Lower leg skin (tissue), 4 donors: ENCODE results near the gene MRPL55. TPM values are rescaled to one million over a fixed set of nuclear protein-coding genes. Genes with fewer than 3 reads are reported as not detected.

Experiments
- DNase-seq, 2 donors: peaks; one replicate each; pipeline ENCODE4 v3.0.0-alpha.2; 2019; ENCODE audit warnings: low spot score in 2 of 2
- H3K4me3 ChIP-seq: fragments of 200-600 bp; sonication (generic); 2 replicates; pipeline ENCODE4 v1.5.1; 2017; ENCODE audit warnings: mild to moderate bottlenecking, low read depth; ENCODE audit not compliant: poor library complexity, severe bottlenecking
- CTCF ChIP-seq, 3 donors: fragments of 450-650 bp; IDR thresholded peaks; one replicate each; pipeline ENCODE4 v1.5.1; 2016; ENCODE audit warnings: antibody characterized with exemption in 3 of 3, mild to moderate bottlenecking in 3 of 3, moderate library complexity in 2 of 3
- POLR2A ChIP-seq, 2 donors: fragments of 450-650 bp; IDR thresholded peaks; one replicate each; pipeline ENCODE4 v1.6.1; 2016 to 2017; ENCODE audit warnings: antibody characterized with exemption in 2 of 2, mild to moderate bottlenecking in 1 of 2, moderate library complexity in 1 of 2
- WGBS, 2 donors: methylation state at CpG; one replicate each; pipeline ENCODE4 v1.1.5; 2018; 5-methylcytosine and 5-hydroxymethylcytosine counted together
- intact Hi-C: fragments of 100-400 bp; cut with DNase I; formaldehyde crosslinking; loops from one replicate; pipeline ENCODE4 v1.15.0; 2023; ENCODE audit warnings: low total_unique reads
- total RNA-seq, 4 donors: library from RNA; depleted of rRNA; stranded (reverse); fragments of >200 nt; gene quantifications; one replicate each; pipeline ENCODE4 v1.1.0, GENCODE V29; 2016

MRPL55 gene
- total RNA-seq, 4 donors from 2014 or later, result 59.1 to 100 (median 82.2) TPM

- intact Hi-C loops, result loop anchor here (5.0 kb wide), 1 partner anchor 299 kb away; no protein-coding TSS in a partner anchor
Measured at GRCh38 chr1:228075801-228076271, 33.3 kb downstream of the MRPL55 start.

DNA sequence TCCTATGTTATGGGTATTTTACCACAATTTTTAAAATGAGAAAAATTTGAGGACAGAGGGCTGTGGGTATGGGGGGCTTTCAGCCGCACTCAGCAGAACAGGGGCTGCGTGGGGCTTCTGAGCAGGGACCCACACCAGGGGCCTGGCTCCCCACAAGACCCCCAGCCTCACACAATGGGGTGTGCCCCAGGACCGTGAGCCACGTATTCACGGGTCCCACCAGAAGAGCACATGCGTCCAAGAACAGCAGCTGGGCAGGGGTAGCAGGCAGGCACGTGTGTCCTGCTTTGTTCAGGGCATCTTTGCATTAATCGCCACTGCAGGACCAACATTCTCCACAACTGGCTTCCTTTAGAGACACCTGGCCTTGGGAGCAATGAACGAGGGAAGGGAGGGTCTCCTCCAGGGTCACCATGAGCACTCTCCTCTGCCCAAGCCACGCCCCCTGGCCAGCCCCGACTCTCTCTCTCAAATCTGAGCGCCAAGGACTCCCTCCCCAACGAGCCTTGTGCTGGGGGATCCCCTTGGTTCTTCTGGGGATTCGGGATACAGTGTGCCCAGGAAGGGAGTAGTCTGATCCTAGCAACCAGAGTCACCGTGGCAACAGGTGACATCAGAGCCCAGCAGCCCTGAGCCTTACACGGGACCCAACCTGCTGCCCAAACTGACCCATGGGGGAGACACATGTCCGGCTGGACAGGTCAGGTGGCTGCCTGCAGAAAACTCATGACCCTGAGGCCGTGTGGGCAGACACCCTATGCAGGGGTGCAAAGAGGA lies 34.0 kb downstream of the MRPL55 start:
- H3K4me3 ChIP-seq, result no peak overlapping the region
- DNase-seq, result peak in 1 of 2 donors; percentile 75
- intact Hi-C loops, result loop anchor here (5.0 kb wide), 1 partner anchor 298 kb away; no protein-coding TSS in a partner anchor
- 37 to 47% methylated on average over 13 to 14 of the region's 18 CpGs for WGBS, 2 donors
- TF ChIP-seq CTCF (IDR thresholded peaks at IDR 0.05), result no peak
- no peak for TF ChIP-seq POLR2A (IDR thresholded peaks at IDR 0.05)

More at GRCh38 chr1:228075801-228076271, 33.3 kb downstream of the MRPL55 start:
- 76 to 87% methylated on average over 9 of the region's 9 CpGs for WGBS, 2 donors
- no peak for TF ChIP-seq CTCF (IDR thresholded peaks at IDR 0.05)
- TF ChIP-seq POLR2A (IDR thresholded peaks at IDR 0.05), result no peak
- no peak for DNase-seq
- H3K4me3 ChIP-seq, result no peak overlapping the region

GRCh38 chr1:228073857-228074545 lies 35.1 kb downstream of the MRPL55 start:
- TF ChIP-seq POLR2A (IDR thresholded peaks at IDR 0.05) (no peak), CTCF (IDR thresholded peaks at IDR 0.05) (no peak)
- peak in 1 of 2 donors; percentile 75 for DNase-seq
- 45 to 49% methylated on average over 16 of the region's 16 CpGs for WGBS, 2 donors
- H3K4me3 ChIP-seq, result no peak overlapping the region
- intact Hi-C loops, result no loop called here

GRCh38 chr1:228073061-228073856 lies 35.8 kb downstream of the MRPL55 start:
- intact Hi-C loops, result no loop called here
- WGBS, 2 donors, result 59 to 62% methylated on average over 22 to 23 of the region's 23 CpGs
- TF ChIP-seq POLR2A (IDR thresholded peaks at IDR 0.05) (no peak), CTCF (IDR thresholded peaks at IDR 0.05) (no peak)
- no peak overlapping the region for H3K4me3 ChIP-seq
- DNase-seq, result peak in 1 of 2 donors; percentile 74

- intact Hi-C loops, result no loop called here
- no peak for TF ChIP-seq CTCF (IDR thresholded peaks at IDR 0.05)
- TF ChIP-seq POLR2A (IDR thresholded peaks at IDR 0.05), result no peak
- WGBS, 2 donors, result 39 to 60% methylated on average over 3 of the region's 5 CpGs
Measured at GRCh38 chr1:228072658-228073043, 36.4 kb downstream of the MRPL55 start.

More at GRCh38 chr1:228072658-228073043, 36.4 kb downstream of the MRPL55 start:
- H3K4me3 ChIP-seq, result no peak overlapping the region
- DNase-seq, result peak in 1 of 2 donors; percentile 75
